B cell (primary cell): ENCODE results near the gene NSD1.

ENCODE experiments used
- CTCF ChIP-seq: fragments of 200-600 bp; IDR thresholded peaks from one replicate; pipeline ENCODE4 v1.8.0; 2022; ENCODE audit warnings: antibody characterized with exemption, mild to moderate bottlenecking
- EZH2 ChIP-seq: IDR thresholded peaks from 2 replicates; pipeline ENCODE4 v1.6.1; 2012; ENCODE audit warnings: borderline replicate concordance, low read depth, mild to moderate bottlenecking, moderate library complexity, low read length; ENCODE audit not compliant: insufficient read depth, poor library complexity, severe bottlenecking

GRCh38 chr5:177291735-177292134 is 158.2 kb downstream of the NSD1 start:
- TF ChIP-seq CTCF, result no peak
- no peak for TF ChIP-seq EZH2
